GM18951 (cell line): ENCODE measurements around the gene SOX15.

Source experiments
- POLR2A ChIP-seq: IDR thresholded peaks from 4 replicates; pipeline ENCODE4 v1.6.1; 2011; ENCODE audit warnings: mild to moderate bottlenecking; ENCODE audit not compliant: insufficient read length, insufficient read depth; ENCODE audit errors: extremely low read depth
- in situ Hi-C: fragments of 300-500 bp; cut with MboI; formaldehyde crosslinking; loops from one replicate; pipeline ENCODE4 v1.12.0; 2022; ENCODE audit warnings: low sequenced_read_pairs, mixed read lengths, inconsistent platforms; ENCODE audit not compliant: unreplicated experiment

The SOX15 gene

GRCh38 chr17:7561028-7561575 lies 28.8 kb downstream of the SOX15 start:
- no peak for TF ChIP-seq POLR2A
- in situ Hi-C loops = no loop called here

DNA sequence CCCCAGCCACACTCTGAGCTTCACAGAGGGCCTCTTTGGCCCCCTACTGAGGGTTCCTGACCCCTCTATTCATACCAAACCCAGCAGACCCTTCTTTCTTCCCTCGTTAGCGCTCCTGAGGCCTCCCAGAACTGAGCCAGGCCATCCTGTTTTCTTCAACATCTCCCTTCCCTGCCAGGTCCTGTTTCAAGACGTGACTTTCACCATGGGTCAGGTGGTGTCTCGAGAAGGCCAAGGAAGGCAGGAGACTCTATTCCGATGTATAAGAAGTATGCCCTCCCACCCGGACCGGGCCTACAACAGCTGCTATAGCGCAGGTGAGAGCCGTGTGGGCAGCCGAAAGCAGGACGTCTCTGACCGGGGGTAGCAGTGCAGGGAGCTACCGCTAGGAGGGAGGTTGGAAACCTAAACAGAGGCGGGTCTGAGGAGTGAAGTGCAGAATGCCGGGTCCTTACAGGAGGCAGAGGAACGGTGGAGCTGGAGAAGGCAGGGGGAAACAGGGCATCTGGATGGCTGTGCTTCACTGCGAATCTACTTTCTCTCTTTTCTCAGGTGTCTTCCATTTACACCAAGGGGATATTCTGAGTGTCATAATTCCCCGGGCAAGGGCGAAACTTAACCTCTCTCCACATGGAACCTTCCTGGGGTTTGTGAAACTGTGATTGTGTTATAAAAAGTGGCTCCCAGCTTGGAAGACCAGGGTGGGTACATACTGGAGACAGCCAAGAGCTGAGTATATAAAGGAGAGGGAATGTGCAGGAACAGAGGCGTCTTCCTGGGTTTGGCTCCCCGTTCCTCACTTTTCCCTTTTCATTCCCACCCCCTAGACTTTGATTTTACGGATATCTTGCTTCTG lies 29.5 kb downstream of the SOX15 start:
- TF ChIP-seq POLR2A = peak; percentile 21
- in situ Hi-C loops = no loop called here

DNA sequence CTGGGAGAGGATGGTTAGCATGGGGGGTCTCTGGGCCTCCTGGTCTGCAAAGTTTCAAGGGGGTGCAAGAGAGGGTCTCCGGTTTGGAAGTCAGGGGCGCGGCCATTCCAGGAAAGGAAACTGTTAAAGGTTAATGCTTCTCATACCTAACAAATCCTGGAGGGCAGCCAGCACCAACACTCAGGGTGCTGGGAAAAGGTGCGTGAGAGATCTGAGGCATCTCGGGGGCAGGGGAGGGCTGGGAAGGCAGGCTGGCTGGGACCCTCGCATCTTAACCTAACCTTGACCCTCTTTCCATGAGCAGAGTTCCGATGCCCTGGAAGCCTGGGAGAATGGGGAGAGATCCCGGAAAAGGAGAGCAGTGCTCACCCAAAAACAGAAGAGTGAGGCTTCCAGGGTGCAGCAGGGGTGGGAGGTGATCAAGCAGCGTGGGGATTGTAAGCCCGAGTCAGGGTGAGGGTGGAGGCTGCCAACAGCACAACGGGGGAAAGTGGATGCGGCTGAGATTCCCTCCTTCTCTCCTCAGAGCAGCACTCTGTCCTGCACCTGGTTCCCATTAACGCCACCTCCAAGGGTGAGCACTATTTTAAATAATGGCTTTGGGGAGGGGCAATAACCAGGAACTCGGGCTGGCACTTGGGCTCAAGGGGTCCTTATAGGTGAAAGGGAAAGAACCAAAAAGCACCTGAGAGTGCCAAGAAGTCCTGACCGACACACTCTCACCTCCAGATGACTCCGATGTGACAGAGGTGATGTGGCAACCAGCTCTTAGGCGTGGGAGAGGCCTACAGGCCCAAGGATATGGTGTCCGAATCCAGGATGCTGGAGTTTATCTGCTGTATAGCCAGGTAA lies 30.3 kb downstream of the SOX15 start:
- in situ Hi-C loops = no loop called here

DNA sequence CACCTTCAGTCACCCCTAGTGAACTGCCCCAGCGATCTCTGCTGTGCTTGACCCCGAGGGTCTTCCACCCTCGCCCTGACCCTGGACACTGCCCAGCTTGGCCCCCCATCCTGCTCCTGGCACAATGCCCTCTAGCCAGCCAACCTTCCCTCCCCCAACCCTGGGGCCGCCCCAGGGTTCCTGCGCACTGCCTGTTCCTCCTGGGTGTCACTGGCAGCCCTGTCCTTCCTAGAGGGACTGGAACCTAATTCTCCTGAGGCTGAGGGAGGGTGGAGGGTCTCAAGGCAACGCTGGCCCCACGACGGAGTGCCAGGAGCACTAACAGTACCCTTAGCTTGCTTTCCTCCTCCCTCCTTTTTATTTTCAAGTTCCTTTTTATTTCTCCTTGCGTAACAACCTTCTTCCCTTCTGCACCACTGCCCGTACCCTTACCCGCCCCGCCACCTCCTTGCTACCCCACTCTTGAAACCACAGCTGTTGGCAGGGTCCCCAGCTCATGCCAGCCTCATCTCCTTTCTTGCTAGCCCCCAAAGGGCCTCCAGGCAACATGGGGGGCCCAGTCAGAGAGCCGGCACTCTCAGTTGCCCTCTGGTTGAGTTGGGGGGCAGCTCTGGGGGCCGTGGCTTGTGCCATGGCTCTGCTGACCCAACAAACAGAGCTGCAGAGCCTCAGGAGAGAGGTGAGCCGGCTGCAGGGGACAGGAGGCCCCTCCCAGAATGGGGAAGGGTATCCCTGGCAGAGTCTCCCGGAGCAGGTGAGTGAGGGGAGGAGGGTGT lies 31.2 kb downstream of the SOX15 start, which contains the start of gene TNFSF13:
Gene TNFSF13, plus strand, starts transcription at position 207 of the 776 bp plus-strand sequence. Its CDS starts 290 bp downstream, at position 497.
- TF ChIP-seq POLR2A = no peak
- in situ Hi-C loops = no loop called here

More for the DNA sequence above, 30.3 kb downstream of the SOX15 start:
- no peak for TF ChIP-seq POLR2A

GRCh38 chr17:7557775-7558543 lies 31.9 kb downstream of the SOX15 start:
- in situ Hi-C loops = no loop called here
- peak; percentile 76 for TF ChIP-seq POLR2A

- in situ Hi-C loops = no loop called here
- TF ChIP-seq POLR2A = no peak
Measured at GRCh38 chr17:7557147-7557764, 32.6 kb downstream of the SOX15 start.

DNA sequence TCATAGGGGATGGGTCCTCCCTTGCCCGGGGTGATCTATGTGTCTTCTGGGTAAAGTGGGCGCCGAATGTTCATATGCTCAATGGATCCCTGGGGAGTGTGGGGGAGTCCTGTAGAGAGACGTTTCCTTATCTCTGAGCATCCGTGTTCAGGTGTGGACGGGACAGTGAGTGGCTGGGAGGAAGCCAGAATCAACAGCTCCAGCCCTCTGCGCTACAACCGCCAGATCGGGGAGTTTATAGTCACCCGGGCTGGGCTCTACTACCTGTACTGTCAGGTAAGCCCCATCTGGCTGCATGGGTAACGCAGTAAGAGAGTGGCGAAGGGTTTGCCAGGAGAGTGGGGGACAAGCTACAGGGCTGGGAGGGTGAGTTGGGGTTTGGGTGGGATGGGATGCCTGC lies 33.3 kb downstream of the SOX15 start:
- no peak for TF ChIP-seq POLR2A
- in situ Hi-C loops = no loop called here

DNA sequence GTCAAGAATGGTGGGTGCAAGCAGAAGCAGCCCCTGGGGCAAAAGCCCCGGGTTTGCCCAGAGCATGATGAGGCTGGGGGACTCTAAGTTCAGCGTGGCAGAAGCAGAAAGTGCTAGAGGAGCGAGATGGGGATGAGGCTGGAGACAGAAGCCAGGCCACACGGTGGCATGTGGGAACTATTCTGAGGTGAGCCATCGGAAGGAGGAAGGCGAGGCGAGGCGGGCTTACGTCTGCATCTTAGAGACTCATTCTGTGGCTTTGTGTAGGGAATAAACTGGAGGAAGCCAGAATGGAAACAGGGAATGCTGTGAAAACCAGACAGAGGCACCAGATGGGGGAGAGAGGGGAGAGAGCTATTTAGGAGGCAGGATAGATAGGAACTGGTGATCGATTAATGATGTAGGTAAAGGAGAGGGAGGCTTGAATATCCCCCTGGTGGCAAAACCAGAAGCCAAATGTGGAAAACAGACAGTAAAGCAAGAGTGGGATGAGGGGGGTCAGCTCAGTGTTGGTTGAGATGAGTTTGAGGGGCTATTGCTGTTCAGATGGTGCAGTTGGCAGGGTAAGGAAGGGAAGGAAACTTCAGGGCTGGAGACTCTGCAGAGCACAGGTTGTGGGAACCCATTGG lies 34.5 kb downstream of the SOX15 start:
- in situ Hi-C loops = no loop called here
- TF ChIP-seq POLR2A = no peak

DNA sequence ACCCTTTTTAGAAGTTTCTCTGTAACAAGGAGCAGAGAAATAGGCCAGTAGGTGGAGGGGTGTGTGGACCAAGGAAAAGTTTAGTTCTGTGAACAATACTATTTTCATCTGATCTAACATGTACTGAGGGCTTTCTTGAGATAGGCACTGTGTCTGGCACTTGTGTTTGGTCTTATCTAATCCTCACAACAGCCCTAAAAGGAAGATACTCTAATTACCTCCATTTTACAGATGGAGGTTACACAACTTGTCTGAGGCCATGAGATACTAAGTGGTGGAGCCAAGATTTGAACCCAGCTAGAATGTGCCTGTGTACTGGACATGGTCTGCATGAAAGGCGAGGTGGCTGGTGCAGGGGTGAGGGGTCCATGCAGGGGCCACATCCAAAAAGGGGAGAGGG lies 36.5 kb downstream of the SOX15 start:
- in situ Hi-C loops = no loop called here
- no peak for TF ChIP-seq POLR2A

- no peak for TF ChIP-seq POLR2A
- in situ Hi-C loops = no loop called here
Measured at GRCh38 chr17:7552621-7553051, 37.3 kb downstream of the SOX15 start.

DNA sequence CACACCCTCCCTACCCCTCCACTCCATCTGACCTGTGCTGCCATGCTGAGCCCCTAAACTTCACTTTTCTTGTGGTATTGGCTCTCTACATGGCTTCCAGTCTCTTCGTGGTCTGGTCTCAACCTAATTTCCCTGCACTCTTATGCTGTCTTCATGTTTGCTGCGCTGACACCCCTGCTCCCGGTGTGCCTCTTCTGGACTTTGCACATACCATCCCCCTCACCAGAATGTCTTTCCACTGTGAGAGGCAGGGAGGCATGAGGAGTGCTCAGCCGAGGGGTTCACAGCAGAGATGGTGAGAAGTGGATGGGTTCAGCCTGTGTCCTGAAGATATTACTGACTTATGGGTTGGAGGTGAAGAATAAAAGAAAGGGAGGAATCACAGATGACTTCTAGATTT lies 38.5 kb downstream of the SOX15 start:
- in situ Hi-C loops = no loop called here

More for the DNA sequence above, 38.5 kb downstream of the SOX15 start:
- no peak for TF ChIP-seq POLR2A
